Stimulated activated CD4-positive, alpha-beta T cell treated with anti-CD3 and anti-CD28 coated beads, Interleukin-1b, Interleukin-23, amount 100 ng/mL, for 4 hours (primary cell): ENCODE measurements around the gene ANKRD7.

Experiments used
- DNase-seq, 2 donors: peaks; one replicate each; pipeline ENCODE4 v3.0.0-alpha.2; 2020; ENCODE audit warnings: low read depth in 2 of 2

The ANKRD7 gene, protein sequence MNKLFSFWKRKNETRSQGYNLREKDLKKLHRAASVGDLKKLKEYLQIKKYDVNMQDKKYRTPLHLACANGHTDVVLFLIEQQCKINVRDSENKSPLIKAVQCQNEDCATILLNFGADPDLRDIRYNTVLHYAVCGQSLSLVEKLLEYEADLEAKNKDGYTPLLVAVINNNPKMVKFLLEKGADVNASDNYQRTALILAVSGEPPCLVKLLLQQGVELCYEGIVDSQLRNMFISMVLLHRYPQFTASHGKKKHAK

DNA sequence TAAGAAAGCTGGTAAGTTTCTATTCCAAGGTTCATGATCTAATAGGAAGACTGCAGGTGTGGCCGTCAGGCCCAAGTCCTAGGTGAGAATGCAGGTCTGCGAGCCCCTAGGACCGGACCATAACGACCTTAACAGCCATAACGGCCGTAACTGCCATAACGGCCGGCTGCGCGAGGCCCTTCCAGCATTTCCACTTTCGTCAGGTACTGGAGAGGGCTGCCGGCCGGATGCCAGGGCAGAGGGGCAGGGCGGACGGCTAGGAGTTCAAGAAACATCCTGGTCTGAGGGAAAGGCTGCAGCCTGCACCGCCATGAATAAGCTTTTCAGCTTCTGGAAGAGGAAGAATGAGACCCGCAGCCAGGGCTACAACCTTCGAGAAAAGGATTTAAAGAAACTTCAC, at the start of gene ANKRD7:
Gene ANKRD7 (plus strand): TSS at position 184 of the 400 bp plus-strand sequence. CDS start 127 bp downstream, at position 311.
- no peak for DNase-seq

DNA sequence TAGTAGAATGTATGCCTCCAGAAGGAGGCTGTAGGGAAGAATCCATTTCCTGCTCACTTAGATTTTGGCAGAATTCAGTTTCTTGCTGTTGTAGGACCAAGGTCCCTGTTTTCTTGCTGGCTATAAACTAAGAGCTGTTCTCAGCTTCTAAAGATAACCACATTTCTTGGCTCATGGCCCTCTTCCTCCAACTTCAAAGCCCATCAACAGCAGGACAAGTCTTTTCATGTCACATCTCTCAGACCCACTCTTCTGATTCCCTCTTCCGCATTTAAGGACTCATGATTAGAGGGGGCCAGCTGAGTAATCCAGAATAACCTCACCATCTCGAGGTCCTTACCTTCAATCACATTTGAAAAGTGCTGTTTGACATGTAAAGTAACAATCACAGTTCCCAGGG, 48.8 kb upstream of the ANKRD7 start:
- no peak for DNase-seq

DNA sequence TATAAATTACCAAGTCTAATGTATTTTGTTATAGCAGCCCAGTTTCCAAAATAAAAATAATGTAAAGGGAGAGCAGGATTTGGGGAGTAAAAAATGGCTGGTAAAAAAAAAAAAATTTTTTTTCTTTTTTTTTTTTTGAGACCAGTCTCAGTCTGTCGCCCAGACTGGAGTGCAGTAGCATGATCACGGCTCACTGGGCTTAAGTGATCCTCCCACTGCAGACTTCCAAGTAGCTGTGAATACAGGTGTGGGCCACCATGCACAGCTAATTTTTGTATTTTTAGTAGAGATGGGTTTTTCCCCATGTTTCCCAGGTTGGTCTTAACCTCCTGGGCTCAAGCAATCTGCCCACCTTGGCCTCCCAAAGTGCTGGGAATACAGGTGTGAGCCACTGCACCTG, 45.3 kb upstream of the ANKRD7 start:
- DNase-seq = no peak

DNA sequence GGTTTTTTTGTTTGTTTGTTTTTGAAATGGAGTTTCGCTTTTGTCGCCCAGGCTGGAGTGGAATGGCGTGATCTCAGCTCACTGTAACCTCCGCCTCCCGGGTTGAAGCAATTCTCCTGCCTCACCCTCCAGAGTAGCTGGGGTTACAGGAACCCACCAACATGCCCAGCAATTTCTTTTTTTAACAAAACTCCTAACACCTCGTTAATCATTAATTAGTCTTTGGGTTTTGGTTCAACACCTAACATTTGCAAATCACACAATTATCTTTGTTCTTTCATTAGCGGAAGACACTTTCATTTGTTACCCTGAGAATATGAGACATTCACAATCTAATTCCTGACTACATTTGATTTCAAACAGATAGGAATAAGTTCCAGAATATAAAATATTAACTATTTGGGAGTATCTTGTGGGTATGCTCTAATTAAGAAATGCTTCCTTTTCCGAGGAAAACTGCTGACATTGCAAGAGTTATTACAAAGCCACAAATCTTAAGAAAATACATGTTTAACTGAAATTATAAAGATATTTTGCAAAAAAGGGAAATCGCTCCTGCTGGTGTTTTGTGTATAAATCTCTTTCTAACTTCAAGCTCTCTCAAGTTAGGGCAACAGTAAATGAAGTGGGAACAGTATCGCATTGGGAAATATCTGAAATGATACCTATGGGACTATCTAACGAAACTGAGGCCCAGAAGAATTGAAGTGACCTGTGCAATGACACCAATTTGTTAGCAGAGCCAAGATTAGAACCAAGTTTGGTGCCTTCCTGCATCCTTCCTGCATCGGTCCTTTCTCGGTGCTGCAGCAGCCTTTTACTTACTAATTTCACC, 41.7 kb upstream of the ANKRD7 start:
- no peak for DNase-seq

DNA sequence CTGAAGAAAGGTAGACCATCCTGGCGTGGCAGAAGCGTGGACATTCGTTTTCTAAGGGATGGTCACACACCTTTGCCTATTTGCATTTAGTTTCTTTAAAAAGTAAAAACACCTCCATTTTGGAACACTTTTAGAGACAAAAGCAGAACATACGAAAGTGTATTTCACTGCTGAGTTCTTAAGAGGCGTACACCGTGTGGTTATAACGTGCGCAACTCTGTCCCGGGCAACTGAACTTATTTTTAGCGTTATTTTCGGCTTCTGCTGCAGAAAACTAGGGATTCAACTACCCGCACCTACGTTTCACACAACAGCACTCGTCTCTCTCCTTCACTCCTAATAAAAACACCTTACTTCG, 41.1 kb upstream of the ANKRD7 start:
- no peak for DNase-seq

DNA sequence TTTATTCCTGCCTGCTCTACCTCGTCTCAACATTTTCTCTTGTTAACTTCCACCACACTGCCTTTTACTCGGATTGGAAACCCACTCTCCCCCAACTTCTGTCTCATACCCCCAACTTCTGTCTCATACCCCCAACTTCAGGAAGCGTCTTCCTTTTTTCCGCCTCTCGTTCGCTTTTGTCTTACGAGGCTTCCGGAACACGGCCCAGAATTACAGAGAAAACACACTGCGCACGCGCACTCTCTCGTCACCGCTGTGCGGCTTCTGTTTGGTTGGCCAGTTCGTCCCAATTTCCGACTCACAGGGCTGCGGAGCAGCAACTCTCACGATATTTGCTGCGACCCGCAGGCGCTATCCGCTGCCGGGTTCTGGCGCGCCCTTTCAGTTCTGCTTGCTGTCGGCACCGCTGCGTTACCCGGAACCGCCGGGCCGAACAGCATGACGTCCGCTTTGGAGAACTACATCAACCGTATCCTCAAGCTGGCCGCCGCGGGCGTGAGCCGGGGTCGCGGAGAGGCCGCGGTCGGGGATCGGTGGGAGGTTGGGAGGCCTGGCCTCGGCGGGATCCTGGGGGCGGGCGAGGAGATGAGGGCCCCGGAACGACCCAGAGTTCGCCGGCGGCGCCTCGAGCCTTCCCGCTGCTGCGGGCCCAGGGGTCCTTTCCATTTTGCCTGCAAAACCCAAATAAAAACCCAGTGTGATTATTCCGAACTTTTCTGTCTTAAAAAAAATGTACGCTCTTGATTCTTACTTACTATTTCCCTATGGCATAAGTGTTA, 40.5 kb upstream of the ANKRD7 start, which contains the start of gene LSM8:
Gene LSM8 (plus strand): TSS at position 379 of the 779 bp plus-strand sequence. CDS start 60 bp downstream, at position 439.
- DNase-seq = peak; percentile 94 to 98

DNA sequence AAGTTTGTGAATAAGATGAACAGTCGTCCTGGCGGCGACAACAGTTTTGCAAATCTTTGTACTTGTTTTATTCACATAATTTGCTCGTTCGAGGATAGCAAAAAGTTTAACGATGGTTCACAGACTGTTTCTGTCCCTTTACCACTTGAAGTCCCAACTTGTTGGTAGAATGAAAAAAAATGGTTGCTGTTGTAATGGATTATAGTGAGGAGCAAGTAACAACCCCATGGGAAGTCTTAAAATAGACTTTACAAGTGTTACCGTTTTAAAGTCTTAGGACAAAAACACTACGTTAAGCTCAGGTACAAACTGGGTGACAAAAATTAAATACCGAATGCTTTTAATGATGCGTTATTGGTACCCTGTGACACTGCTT, 40.0 kb upstream of the ANKRD7 start:
- no peak for DNase-seq

DNA sequence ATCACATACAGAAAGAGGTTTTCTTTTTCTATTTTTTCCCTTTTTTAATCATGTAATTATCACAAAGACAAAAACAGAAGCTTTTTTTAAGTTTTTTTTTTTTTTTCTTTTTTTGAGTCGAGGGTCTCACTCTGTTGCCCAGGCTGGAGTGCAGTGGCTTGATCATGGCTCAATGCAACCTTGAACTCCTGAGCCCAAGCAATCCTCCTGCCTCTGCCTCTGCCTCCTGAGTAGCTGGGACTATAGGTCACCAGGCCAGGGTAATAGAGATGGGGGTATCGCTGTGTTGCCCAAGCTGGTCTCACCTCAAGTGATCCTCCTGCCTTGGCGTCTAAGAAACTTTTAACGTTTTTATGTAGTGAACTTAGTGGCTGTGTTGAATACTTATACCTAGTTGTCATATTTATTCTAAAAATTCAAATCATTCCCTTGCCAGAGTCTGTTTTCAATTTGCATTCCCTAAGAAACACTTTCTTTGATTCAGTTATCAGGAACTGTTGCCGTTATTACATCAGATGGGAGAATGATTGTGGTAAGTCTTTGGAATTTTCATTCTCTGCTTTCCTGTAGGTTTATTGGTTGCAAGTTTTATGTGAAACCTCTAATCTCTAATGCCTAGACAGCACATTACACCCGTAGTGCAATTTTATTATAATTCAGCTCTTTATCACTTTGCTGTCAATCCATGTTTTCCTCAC, 39.2 kb upstream of the ANKRD7 start:
- no peak for DNase-seq

DNA sequence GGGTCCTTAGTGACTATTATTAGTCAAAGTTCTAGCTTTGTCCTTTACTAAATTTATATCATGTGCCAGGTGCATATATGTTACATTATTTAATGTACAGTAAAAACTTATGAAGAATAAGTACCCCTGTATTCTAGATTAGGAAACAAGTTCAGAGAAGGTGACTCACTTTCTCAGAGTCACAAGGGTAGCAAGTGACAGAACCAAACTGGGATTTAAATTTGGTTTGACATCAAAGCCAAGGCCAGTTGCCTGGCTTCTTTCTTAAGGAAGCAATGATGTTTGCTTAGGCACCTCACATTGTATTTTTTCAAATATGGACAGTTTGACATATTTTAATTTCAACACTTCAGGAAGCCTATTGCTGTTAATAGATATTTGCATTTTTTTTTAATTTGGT, 38.0 kb upstream of the ANKRD7 start:
- DNase-seq = no peak

DNA sequence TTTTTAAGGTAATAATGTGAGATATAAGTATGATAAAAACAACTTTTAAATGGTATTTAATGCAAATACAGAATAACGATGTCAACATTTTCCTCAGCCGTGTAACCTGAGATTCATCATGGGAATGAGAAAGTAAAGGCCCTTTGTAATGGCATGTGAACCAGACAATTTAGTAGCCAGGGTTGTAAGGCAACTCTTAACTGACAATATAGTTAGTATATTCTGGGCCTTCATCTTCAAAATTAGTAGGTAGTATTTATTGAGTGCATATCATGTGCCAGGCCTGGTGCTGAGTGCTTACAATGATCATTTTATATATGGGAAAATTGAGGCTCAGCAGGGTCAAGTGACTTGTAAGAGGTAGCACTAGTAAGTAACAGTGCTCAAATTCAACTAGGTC, 29.9 kb upstream of the ANKRD7 start:
- no peak for DNase-seq

DNA sequence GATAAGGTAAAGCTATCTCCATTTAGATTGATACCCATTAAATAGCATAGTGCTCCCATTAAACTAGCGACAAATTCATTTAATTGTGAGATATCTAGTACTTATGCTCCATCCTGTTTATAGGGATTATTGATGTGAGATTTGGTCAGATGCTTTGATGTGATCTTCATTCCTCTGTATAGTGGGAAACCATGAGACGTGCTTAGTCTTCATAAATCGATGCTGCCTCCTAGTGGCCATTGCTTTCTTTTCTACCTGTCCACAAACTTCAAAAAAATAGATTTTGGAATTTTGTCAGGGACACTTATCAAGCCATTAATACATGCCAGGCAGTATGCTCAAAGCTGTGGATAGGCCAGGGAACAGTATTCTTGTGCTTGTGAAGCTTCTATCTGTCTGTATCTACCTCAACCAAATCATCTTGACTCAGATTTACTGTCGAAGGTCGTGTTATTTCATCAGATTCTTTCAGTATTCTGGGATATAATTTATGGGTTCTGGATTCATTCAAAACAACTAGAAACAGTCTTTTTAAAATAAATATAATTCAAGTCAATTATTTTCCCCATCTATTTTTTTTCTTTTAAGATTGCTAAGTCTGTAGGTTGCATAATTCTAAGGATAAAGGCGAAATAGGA, 28.5 kb upstream of the ANKRD7 start:
- DNase-seq = peak; percentile 3 to 52

DNA sequence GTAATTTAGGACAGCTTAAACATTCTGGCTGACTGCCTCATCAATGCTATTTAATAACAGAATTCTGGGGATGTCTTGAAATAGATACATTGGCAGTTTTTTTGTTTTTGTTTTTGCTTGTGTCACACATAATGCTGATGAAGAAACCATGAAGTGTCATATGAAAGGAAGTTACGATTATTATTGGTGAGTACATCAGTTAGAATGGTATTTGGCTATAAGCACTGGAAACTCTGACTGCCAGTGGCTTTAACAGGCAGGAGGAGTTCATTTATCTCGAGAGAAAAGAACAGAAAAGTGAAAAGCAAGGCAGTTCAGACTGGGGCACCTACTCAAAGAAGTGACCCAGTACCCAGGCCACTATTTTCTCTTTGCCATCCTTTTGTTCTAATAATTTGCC, 22.4 kb upstream of the ANKRD7 start:
- DNase-seq = no peak

DNA sequence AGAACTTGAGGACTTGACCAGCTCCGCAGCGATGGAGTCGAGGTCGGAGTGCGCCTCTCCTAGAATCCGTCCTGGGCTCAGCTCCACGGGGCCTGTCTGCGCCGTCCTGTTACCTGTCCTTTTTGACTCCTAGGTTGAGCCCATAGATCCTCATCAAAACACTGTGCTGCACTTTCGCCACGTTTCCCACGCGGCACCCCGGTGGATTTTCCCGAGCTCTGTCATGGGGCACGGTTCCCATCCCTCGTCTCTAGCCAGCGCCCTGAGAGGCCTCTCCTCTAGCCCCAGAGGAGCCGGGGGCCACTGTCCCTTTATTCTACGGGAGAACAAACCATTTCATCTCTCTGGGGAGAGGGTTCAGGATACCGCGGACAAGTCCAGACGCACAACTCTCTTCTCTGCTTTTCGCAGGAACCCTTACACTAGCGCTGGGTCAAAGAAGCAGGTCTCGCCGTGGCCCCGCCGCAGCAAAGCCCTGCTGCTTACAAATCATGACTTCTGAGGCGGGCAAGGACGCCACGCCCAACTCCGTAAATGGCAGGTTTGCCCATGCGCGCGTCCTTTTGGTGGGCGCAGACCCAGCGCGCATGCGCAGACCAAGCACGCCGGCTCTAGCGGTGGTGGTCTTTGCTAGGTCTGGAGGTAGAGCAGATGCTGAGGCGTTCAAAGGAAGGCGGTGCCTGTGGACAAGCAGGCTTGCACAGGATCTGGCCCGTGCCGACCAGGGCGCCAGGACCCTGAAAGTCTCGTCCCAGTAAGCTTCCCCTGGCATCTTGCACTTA, 10.3 kb upstream of the ANKRD7 start:
- peak; percentile 54 to 59 for DNase-seq

DNA sequence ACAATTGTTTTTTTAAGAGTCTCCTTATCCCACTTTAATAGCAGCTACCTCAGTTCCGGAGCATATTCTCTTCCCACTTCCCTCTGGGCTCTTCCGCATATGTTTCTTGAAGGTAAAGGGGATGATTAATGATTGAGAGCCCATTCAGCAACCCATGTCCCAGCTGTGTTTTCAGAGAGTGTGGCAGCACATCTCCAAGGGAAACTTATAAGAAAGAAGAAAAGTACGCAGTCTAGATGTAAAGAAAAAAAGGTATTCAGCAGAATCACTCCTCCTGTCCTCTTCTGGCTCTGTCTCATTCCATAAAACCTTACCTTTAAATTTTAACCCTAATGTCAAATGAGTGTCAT, 9.7 kb upstream of the ANKRD7 start:
- DNase-seq = no peak

DNA sequence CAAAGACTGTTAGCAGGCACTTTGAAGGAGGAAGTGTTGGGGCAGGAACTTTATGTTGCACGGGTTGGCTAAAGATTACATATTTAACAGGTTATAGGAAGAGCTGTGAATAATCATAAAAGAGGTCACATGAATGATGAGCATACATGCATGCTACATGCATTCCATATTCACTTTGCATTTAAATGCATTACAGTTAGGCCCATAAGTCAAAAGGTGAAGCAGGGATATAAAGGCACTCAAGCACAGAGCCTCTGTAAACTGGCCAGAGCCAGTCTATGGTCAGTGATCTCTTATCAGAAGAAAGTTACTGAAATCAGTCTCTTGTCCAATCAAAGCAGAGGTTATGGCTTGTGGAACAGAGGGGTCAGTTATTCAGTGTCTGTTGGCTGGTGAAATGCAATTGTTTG, 7.3 kb upstream of the ANKRD7 start:
- DNase-seq = no peak

DNA sequence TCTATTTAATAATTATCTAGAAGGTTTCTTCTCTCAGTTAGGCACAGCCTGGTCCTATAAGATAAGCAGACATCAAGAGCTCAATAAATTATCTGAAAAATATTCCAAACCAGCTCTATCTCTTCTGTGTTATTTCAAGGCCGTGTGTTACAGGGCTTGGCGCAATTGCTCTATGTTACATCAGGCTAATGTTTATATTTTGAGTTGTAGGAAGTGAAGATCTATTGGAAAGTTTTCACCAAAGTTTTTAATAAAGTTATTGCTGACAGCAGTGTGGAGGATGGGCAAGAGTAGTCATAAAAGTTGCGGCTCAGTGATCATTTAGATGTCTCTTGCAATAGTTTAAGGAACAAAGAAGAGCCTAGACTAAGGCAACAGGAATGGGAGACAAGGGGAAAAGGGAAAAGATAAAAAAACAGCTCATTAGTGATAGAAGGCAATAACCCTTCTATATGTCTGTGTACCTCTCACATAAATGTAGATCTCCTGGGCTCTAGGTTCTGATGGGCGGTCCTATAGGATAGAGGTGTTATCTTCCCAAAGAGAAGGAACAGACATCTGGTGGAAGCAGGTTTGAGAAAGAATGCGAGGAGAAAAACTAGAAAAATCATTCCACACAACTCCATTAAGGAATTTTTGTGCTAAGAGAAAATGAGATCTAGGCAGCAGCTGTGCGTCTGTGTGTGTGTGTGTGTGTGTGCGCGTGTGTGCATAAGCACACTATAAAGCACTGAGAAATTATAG, 5.9 kb upstream of the ANKRD7 start:
- DNase-seq = no peak

DNA sequence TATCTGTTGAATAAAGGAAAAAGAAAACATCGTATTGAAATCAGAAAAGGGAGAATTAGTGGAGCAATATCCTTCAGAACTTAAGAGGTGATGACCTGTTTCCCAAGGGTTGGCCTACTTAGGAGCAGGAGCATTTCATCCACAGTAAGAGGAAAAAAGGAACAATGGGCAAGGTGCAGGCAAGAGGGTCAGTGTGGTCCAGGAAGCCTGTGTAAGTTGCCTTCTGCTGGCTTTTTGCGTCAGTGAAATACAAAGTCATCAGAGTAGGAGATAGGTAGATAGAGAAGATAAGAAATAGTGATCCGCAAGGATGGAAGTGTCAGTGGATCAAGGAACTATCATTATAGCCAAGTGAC, 5.4 kb upstream of the ANKRD7 start:
- DNase-seq = no peak

DNA sequence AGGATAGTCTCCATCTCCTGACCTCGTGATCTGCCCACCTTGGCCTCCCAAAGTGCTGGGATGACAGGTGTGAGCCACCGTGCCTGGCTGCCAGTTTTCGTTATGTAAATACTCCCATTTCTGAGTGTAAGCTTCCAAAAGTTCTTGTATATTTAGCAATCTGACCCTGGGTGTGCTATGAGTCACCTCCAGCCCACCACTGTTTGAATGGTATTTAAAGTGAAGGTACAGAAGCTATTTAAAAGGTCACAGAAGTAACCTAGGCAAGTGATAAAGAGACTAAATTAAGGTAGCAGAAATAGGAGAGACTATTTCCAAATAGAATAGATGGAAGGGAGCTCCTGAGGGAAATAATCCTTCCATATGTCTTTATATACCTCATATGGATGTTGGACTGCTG, 3.9 kb upstream of the ANKRD7 start:
- DNase-seq = no peak

DNA sequence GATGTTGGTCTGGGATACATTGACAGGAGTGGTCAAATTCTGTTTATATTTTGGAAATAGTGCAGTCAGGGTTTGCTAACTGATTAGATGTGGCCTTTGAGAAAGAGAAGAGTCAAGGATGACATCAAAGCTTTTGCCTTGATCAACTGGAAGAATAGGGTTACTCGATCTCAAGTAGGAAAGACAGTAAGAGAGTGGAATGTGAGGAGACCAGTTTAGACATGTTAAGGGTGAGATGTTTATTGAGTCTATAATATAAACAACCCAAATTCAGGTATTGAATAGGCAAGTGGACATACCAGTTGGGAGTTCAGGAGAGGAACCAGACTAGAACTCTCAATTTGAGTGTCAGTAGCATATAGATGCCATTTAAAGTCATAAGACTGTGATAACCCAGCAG, 1.9 kb upstream of the ANKRD7 start:
- no peak for DNase-seq

DNA sequence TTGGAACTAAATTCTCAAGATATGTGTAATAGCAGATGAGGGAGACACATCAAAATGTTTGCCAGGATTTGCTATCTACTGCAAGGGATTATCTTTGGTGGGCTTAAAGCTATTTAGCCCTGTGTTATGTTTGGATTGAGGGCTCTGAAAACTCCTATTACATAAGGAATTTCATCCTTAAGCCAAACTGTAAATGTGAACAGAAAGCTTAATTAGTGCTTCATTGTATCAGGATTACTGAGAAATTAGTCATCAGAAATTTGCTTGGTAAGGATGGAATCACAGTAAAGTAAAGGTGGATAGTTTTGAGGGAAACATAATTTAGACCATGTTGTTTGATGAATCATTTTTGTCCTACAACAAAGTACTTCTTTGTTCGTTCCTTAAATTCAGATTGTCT, 8.3 kb downstream of the ANKRD7 start:
- no peak for DNase-seq
